HepG2 (cell line): ENCODE results near the gene POU3F1. TPM values are rescaled to one million over a fixed set of nuclear protein-coding genes. Genes with fewer than 3 reads are reported as not detected.
A peak's percentile ranks its signal among the peaks of the same experiment; 100 is the strongest.

ENCODE experiments used
- ATAC-seq: fragments of 200-7000 bp; cut with Tn5 transposase; 3 replicates; pipeline ENCODE4 v1.9.1; 2020; ENCODE audit warnings: mild to moderate bottlenecking, moderate library complexity
- BruUV-seq: library from RNA; stranded (reverse); fragments of 400-500 nt; replicated peaks from 2 replicates; lab custom pipeline; 2021; lab: Mats Ljungman, UMichigan
- CTCF ChIA-PET: fragments of 300-600 bp; formaldehyde crosslinking; extraction: SDS; loops from one replicate; lab custom pipeline; 2021; ENCODE audit warnings: low total read pairs, inconsistent platforms, low intra/inter-chr PET ratio; lab: Yijun Ruan, JAX
- POLR2A ChIA-PET: fragments of 350-600 bp; sonication (Branson Sonifier 250); formaldehyde crosslinking; loops from one replicate; lab custom pipeline; 2020; ENCODE audit warnings: antibody characterized with exemption, inconsistent platforms; lab: Yijun Ruan, JAX
- DNase-seq: peaks from one replicate; pipeline ENCODE4 v3.0.0-alpha.2; 2015; ENCODE audit warnings: low spot score
- FAIRE-seq: peaks from 3 replicates; lab custom pipeline; 2011; peaks lifted over from hg19 to GRCh38; lab: Jason Lieb, UNC
- H2AFZ ChIP-seq: one replicate; pipeline ENCODE4 v1.6.1; 2011; ENCODE audit warnings: low read length, inconsistent platforms
- H3K27ac ChIP-seq: fragments of 300-600 bp; 3 replicates; pipeline ENCODE4 v1.8.0; 2011; ENCODE audit warnings: mixed run types, mild to moderate bottlenecking, mixed read lengths, low read length, inconsistent platforms; ENCODE audit not compliant: insufficient read depth; ENCODE audit errors: extremely low read length
- H3K27me3 ChIP-seq, 2 experiments: fragments of 200-600 bp in 1 of 2; 2 replicates in 1 of 2; 3 replicates in 1 of 2; pipeline versions ENCODE4 v1.6.0 to v1.8.0; 2011; ENCODE audit warnings: low read length in 2 of 2, mild to moderate bottlenecking in 2 of 2, moderate library complexity in 2 of 2, inconsistent platforms in 1 of 2; ENCODE audit not compliant: insufficient read depth in 2 of 2, control insufficient read depth in 1 of 2
- H3K36me3 ChIP-seq, 2 experiments: fragments of 200-600 bp in 1 of 2; replicated peaks in 1 of 2; 2 replicates in 1 of 2; 3 replicates in 1 of 2; pipeline versions ENCODE4 v1.5.1 to v1.8.0; 2011; ENCODE audit warnings: low read length in 2 of 2, inconsistent platforms in 1 of 2; ENCODE audit not compliant: insufficient read depth in 2 of 2, control insufficient read depth in 1 of 2
- H3K4me1 ChIP-seq: 2 replicates; pipeline ENCODE4 v1.5.1; 2012; ENCODE audit warnings: low read length, inconsistent platforms; ENCODE audit not compliant: insufficient read depth
- H3K4me2 ChIP-seq: 2 replicates; pipeline ENCODE4 v1.6.0; 2011; ENCODE audit warnings: low read depth, low read length, inconsistent platforms
- H3K4me3 ChIP-seq, 3 experiments: fragments of 200-600 bp in 1 of 3; sonication (generic), shearing (Covaris generic) in 1 of 3; replicated peaks in 1 of 3; 2 replicates each; pipeline ENCODE4 v1.5.1; 2011 to 2016; ENCODE audit warnings: low read length in 3 of 3, inconsistent platforms in 2 of 3, low read depth in 2 of 3, mild to moderate bottlenecking in 2 of 3, control low read depth in 1 of 3, mixed read lengths in 1 of 3; ENCODE audit not compliant: insufficient read depth in 1 of 3
- H3K79me2 ChIP-seq: one replicate; pipeline ENCODE4 v1.6.1; 2011; ENCODE audit warnings: low read length, inconsistent platforms; ENCODE audit not compliant: insufficient read depth
- H3K9ac ChIP-seq: 2 replicates; pipeline ENCODE4 v1.6.0; 2011; ENCODE audit warnings: mild to moderate bottlenecking, low read depth, low read length, inconsistent platforms; ENCODE audit not compliant: insufficient read depth
- H3K9me3 ChIP-seq: 2 replicates; pipeline ENCODE4 v1.5.1; 2012; ENCODE audit warnings: mild to moderate bottlenecking, low read length
- H4K20me1 ChIP-seq: 2 replicates; pipeline ENCODE4 v1.6.0; 2011; ENCODE audit warnings: inconsistent platforms, mild to moderate bottlenecking, low read length, moderate library complexity; ENCODE audit not compliant: insufficient read depth
- POLR2G ChIP-seq: fragments of 200-400 bp; formaldehyde crosslinking; IDR thresholded peaks from 2 replicates; pipeline ENCODE4 v1.6.1; 2018; ENCODE audit warnings: mild to moderate bottlenecking, low read depth, low read length, moderate library complexity
- SAFB2 ChIP-seq: sonication (generic); formaldehyde crosslinking; IDR thresholded peaks from 2 replicates; pipeline ENCODE4 v1.5.1; 2020; ENCODE audit warnings: missing genetic modification reagents, low read depth, mild to moderate bottlenecking, borderline replicate concordance
- ZNF788 ChIP-seq: sonication (generic); formaldehyde crosslinking; IDR thresholded peaks from 2 replicates; pipeline ENCODE4 v1.5.0; 2020; ENCODE audit warnings: mild to moderate bottlenecking, missing genetic modification reagents, borderline replicate concordance
- whole genome bisulfite sequencing: methylation state at CpG from one replicate; pipeline ENCODE4 v1.1.6; 2017; ENCODE audit warnings: low lambda C conversion rate; 5-methylcytosine and 5-hydroxymethylcytosine counted together
- in situ Hi-C: cut with HindIII; loops from 2 replicates; pipeline ENCODE4 v1.10.0; 2017; ENCODE audit warnings: low pct_unique_long_range_greater_than_20kb; ENCODE audit not compliant: extremely low pct_ligation_motif_present
- intact Hi-C: fragments of 100-400 bp; cut with micrococcal nuclease; formaldehyde crosslinking; loops from one replicate; pipeline ENCODE4 v1.10.0; 2022; ENCODE audit not compliant: unreplicated experiment
- polyA plus RNA-seq, 8 experiments: library from polyadenylated mRNA; depleted of rRNA in 3 of 8; stranded (reverse) in 7 of 8; unstranded in 1 of 8; fragments of >200 nt; fragmentation: Illumina TruSeq in 4 of 8; extraction: Trizol in 4 of 8; gene quantifications; 2 replicates each; pipeline versions ENCODE4 v1.2.1 to v1.2.3, GENCODE V29; 2011 to 2016; ENCODE audit warnings: low read depth in 4 of 8, missing spikeins in 1 of 8, mixed read lengths in 1 of 8; ENCODE audit not compliant: insufficient read depth in 1 of 8
- total RNA-seq, 5 experiments: library from RNA; depleted of rRNA; stranded (reverse); fragments of >200 nt; fragmentation: Illumina TruSeq; extraction: Trizol; gene quantifications; 2 replicates each; pipeline ENCODE4 v1.2.3, GENCODE V29; 2016; ENCODE audit warnings: low read depth in 1 of 5

Gene POU3F1
- total and polyA plus RNA-seq, 2 of the 13 experiments (the other 11 are each of a cell fraction or from before 2014, with no cell fraction given), result not detected

- intact Hi-C loops, result no loop called here
- Histone ChIP-seq H3K36me3 (peaks cover 15 to 43% of the 10 kb centered on the region in 2 experiments), H3K4me3 (no peak overlapping the region), H2AFZ (no peak overlapping the region), H4K20me1 (no peaks in the 10 kb centered on the region), H3K4me2 (no peak overlapping the region), H3K9me3 (no peaks in the 10 kb centered on the region), H3K9ac (no peak overlapping the region), H3K79me2 (no peaks in the 10 kb centered on the region), H3K27ac (no peak overlapping the region), H3K4me1 (peaks cover 12% of the 10 kb centered on the region), H3K27me3 (no peaks in the 10 kb centered on the region)
- in situ Hi-C loops, result no loop called here
- WGBS, result 91% methylated on average over 5 of the region's 6 CpGs
- TF ChIP-seq POLR2G (0 out of 2 replicates have a peak, but pooled peaks have one; percentile 5), ZNF788 (CRISPR knock-in tag) (no peak)
- no peak for ATAC-seq
- no TSS peak for BruUV-seq
- ChIA-PET CTCF (no interaction called here), POLR2A (no interaction called here)
- DNase-seq, result no peak
- no peak for FAIRE-seq
Measured at GRCh38 chr1:38025664-38026063, 20.9 kb downstream of the POU3F1 start.

GRCh38 chr1:38025233-38025632 lies 21.4 kb downstream of the POU3F1 start:
- H3K27ac ChIP-seq, result no peak overlapping the region
- TF ChIP-seq SAFB2 (no peak), POLR2G (peak; percentile 5; the same call in 1 of the 2 replicates)
- FAIRE-seq (no peak), DNase-seq (no peak), ATAC-seq (no peak)
- H3K4me2 ChIP-seq, result no peak overlapping the region
- H3K9ac ChIP-seq, result no peak overlapping the region
- no peaks in the 10 kb centered on the region for H3K27me3 ChIP-seq
- H2AFZ ChIP-seq, result no peak overlapping the region
- H3K4me3 ChIP-seq, result no peak overlapping the region
- in situ Hi-C loops, result no loop called here
- peaks cover 8% of the 10 kb centered on the region for H3K4me1 ChIP-seq
- WGBS, result 100% methylated on average over 2 of the region's 2 CpGs
- ChIA-PET POLR2A (interaction anchor here (0.8 kb wide), 1 partner anchor 25 kb away, joined by 3 read pairs; no protein-coding TSS in a partner anchor), CTCF (no interaction called here)
- no peaks in the 10 kb centered on the region for H4K20me1 ChIP-seq
- no TSS peak for BruUV-seq
- H3K79me2 ChIP-seq, result no peaks in the 10 kb centered on the region
- H3K9me3 ChIP-seq, result no peaks in the 10 kb centered on the region
- peaks cover 17 to 47% of the 10 kb centered on the region in 2 experiments for H3K36me3 ChIP-seq
- intact Hi-C loops, result no loop called here
